GM18511 (cell line): ENCODE measurements around the gene RPS6KA5.
"Not testable (repeated sequence)": the region's sequence is repeated elsewhere in the genome, so short reads cannot be mapped to it uniquely, and the experiment has no call there.

Experiments
- ATAC-seq: cut with Tn5 transposase; IDR thresholded peaks from one replicate; pipeline ENCODE4 v1.9.1; 2021; ENCODE audit warnings: mild to moderate bottlenecking, moderate library complexity; ENCODE audit not compliant: unreplicated experiment

RPS6KA5 gene

GRCh38 chr14:90953643-90954042 is 106.8 kb downstream of the RPS6KA5 start:
- ATAC-seq, result not testable (repeated sequence)

DNA sequence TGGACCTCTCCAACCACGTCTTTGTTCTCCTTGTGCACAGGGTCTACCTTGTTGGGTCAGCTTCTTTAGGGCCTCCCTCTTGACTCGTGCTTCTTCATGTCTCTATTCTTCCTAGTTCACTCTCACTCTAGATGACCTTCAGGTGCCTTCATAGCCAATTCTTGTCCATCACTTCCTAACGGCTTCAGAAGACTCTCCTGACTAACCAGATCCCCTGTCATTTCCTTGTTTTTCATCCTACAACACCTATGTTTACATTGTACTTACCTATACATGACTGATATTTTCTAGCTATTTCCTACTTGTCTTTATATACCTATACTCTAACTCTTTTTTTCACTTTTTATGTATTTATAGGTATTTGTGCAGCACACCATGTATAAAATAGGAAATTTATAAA is 117.1 kb downstream of the RPS6KA5 start:
- ATAC-seq, result no peak

GRCh38 chr14:90942511-90942910 is 117.9 kb downstream of the RPS6KA5 start:
- no peak for ATAC-seq

- ATAC-seq, result no peak
Observed at GRCh38 chr14:90941706-90942105, 118.7 kb downstream of the RPS6KA5 start.

GRCh38 chr14:90940318-90940962 is 120.0 kb downstream of the RPS6KA5 start:
- no peak for ATAC-seq

- not testable (repeated sequence) for ATAC-seq
Observed at GRCh38 chr14:90939252-90939795, 121.1 kb downstream of the RPS6KA5 start.

- ATAC-seq, result no peak
Observed at GRCh38 chr14:90938615-90939014, 121.8 kb downstream of the RPS6KA5 start.

DNA sequence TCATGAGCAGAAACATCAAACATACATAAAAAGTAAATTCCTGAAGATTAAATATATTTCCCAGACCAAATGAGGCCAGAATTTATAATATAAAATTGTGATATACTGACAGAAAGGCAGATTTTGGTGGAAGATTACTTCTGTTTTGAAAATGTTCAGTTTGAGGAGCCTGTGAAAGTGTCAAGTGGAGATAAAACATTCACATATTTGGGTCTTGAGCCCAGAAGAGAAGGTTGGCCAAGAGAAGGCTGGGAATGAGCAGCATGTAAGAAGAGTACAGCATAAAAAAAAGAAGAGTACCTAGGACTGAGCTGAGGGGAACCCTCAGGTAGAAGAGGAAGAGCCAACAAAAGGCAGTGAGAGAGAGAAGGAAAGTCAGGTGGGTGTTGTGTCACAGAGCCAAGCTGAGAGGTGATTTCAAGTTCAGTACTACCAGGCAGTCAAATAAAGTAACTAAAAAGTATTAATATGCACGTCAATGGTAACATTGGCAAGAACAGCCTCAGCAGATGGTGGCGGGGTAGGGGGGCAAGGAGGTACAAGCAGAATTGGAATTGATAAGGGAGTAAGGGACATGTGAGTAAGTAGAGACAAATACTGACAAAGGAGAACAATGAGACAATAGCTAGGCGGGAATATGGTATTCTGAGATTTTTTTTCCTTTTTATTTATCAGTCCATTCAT is 123.5 kb downstream of the RPS6KA5 start:
- ATAC-seq, result no peak

DNA sequence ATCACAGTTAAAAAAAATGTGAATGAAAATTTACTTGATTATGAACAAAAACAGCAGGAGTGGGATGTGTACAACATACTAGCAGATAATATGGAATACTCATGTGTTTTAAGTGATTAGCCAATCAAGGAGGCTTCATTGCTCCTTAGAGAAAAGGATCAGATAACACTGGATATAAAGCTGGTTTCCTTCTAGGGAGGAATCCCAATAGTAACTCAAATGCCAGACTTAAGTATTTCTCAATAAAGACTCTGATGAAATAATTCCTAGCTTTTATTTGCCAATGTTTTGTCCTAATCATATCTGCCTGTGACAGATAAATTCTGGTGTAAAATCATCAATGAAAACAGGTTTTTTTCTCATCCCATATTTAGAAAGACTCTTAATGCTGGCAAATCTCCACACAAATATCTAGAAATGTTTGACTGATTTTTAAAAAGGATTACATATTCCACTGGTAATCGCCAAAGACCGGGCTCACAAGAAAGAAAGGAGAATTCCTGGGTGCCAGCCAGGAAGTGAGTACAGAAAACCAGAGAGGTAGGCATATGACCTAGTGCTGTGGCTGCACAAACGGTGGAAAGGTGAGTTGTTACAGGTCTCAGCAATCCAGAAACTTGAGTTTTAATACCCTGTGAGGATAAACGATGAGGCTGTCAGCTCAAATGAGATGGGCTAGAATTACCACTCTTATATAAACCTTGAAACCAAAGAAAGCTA is 135.7 kb downstream of the RPS6KA5 start:
- ATAC-seq, result no peak

DNA sequence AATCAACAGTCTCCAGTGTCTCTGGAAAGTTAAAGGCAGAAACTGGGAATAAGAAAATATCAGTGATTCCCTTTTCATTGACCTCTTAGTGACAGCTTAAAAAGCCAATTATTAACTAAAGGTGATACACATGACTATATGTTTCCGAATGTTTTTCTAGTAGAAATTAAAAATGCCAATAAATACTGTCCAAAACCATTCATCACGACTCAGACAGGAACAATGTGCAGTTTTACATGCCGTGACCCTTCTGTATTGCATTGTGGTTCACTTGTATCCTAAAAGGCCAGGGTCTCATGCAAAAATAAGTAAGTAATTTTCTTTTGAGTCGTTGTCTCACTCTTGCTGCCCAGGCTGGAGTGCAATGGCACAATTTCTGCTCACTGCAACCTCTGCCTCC is 138.3 kb downstream of the RPS6KA5 start:
- ATAC-seq, result no peak

- ATAC-seq, result no peak
Observed at GRCh38 chr14:90911121-90911520, 149.3 kb downstream of the RPS6KA5 start.

DNA sequence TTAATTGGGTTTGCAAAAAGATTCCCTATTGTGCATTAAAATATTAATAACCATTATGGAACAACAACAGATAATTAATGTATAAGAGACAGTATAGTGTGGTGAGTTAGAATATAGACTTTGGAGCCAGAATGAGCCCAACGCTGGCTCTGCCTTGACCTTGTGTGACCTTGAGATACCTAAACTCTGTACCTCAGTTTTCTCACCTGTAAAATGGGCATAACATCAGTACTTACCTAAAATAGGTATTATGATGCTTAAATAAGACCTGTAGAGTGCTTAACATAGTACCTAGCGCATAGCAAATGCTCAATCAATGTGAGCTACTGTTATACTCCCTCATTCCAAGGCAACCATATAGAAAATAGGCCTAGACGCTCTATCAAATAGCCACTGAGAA is 153.3 kb downstream of the RPS6KA5 start:
- ATAC-seq, result no peak

- peak; percentile 94 for ATAC-seq
Observed at GRCh38 chr14:90905531-90905930, 154.9 kb downstream of the RPS6KA5 start.

GRCh38 chr14:90903101-90903500 is 157.3 kb downstream of the RPS6KA5 start:
- peak; percentile 43 for ATAC-seq

GRCh38 chr14:90900476-90901083 is 159.9 kb downstream of the RPS6KA5 start:
- no peak for ATAC-seq

DNA sequence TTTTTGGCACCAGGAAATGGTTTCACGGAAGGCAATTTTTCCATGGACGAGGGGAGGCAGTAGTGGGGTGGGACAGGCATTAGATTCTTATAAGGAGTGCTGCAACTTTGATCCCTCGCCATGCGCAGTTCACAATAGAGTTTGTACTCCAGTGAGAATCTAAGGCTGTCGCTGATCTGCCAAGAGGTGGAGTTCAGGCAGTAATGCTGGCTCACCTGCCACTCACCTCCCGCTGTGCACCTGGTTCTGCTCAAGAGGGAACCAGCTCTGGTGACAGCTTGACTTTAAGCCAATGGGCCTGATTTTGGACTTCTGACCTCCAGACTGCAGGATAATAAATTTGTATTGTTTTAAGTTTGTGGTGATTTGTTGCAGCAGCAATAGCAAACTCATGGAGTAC is 163.4 kb downstream of the RPS6KA5 start:
- no peak for ATAC-seq

DNA sequence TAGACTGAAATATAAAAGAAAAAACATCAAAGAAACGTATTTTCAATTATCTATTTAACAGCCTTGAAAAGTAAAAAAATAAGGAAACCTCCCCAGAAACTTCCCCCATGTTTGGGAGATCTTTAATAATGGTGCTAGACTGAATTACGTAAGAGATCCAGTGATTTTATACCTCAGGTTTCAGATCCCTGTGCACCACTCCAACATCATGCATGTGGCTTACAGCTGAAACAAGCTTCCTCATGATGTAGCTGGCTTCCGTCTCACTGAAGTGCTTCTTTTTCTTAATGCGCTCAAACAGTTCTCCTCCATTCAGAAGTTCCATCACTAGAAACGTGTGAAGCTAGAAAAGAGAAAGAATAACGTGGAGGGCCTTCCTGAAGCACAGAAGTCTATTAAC is 166.2 kb downstream of the RPS6KA5 start:
- no peak for ATAC-seq

GRCh38 chr14:90893510-90893909 is 166.9 kb downstream of the RPS6KA5 start:
- ATAC-seq, result no peak

GRCh38 chr14:90892970-90893369 is 167.5 kb downstream of the RPS6KA5 start:
- no peak for ATAC-seq

GRCh38 chr14:90891326-90891725 is 169.1 kb downstream of the RPS6KA5 start:
- no peak for ATAC-seq

DNA sequence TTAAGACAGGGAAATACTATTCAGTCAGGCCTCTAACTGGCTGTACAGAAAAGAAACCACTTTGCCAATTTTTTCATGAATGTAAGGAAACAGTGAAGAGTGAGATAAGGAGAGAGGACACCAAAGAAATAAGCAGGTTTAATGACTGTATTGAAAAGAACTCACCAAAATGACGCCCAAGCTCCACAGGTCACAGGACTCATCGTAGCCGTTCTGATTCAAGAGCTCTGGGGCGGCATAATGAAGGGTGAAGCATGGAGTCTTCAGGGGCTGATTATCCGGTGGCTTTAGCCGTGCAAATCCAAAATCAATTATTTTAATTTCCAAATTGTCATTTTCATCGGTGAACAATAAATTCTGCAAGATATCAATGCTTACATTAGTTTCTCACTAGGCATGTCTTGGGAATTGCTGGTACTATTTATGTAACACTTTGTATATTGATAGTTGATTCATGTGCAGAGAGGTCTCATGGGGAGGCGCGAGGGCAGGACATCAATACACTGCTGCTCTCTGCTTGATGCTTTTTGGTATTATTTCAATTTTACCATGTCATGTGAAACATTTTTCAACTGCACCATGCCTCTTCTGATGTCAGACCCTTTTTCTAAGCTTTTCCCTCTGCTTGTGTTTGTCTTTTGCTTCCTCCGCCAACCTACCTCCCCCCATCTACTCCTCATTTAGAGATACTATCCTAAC is 170.0 kb downstream of the RPS6KA5 start:
- no peak for ATAC-seq
